Activated T-cell treated with anti-CD3 and anti-CD28 coated beads for 24 hours (primary cell): ENCODE results near the gene ZMYND8.
"Not testable (repeated sequence)": the region's sequence is repeated elsewhere in the genome, so short reads cannot be mapped to it uniquely, and the experiment has no call there.

Source experiments
- DNase-seq: peaks from one replicate; pipeline ENCODE4 v3.0.0-alpha.2; 2020; ENCODE audit warnings: low read depth

ZMYND8 gene

GRCh38 chr20:47202733-47203667 lies 153.5 kb downstream of the ZMYND8 start:
- DNase-seq: no peak

GRCh38 chr20:47201074-47201730 lies 155.3 kb downstream of the ZMYND8 start:
- DNase-seq: no peak

GRCh38 chr20:47198996-47199552 lies 157.4 kb downstream of the ZMYND8 start:
- DNase-seq: no peak

GRCh38 chr20:47198254-47198671 lies 158.2 kb downstream of the ZMYND8 start:
- DNase-seq: peak; percentile 36

GRCh38 chr20:47196091-47197081 lies 160.1 kb downstream of the ZMYND8 start:
- DNase-seq: peak; percentile 65

- no peak for DNase-seq
These were observed 160.9 kb downstream of the ZMYND8 start for GRCh38 chr20:47195573-47195972.

- DNase-seq: no peak
These were observed 164.5 kb downstream of the ZMYND8 start for GRCh38 chr20:47191956-47192355.

GRCh38 chr20:47191074-47191673 lies 165.3 kb downstream of the ZMYND8 start:
- DNase-seq: no peak

- DNase-seq: no peak
These were observed 167.4 kb downstream of the ZMYND8 start for GRCh38 chr20:47189060-47189459.

- no peak for DNase-seq
These were observed 168.0 kb downstream of the ZMYND8 start for GRCh38 chr20:47188540-47188939.

- DNase-seq: no peak
These were observed 168.9 kb downstream of the ZMYND8 start for GRCh38 chr20:47187450-47188195.

- DNase-seq: no peak
These were observed 173.1 kb downstream of the ZMYND8 start for GRCh38 chr20:47183367-47183766.

GRCh38 chr20:47181056-47181862 lies 175.2 kb downstream of the ZMYND8 start:
- no peak for DNase-seq

GRCh38 chr20:47179267-47179666 lies 177.2 kb downstream of the ZMYND8 start:
- no peak for DNase-seq

GRCh38 chr20:47178851-47179250 lies 177.6 kb downstream of the ZMYND8 start:
- no peak for DNase-seq

GRCh38 chr20:47178277-47178676 lies 178.2 kb downstream of the ZMYND8 start:
- no peak for DNase-seq

- DNase-seq: not testable (repeated sequence)
These were observed 180.3 kb downstream of the ZMYND8 start for GRCh38 chr20:47176217-47176616.

GRCh38 chr20:47175493-47175892 lies 181.0 kb downstream of the ZMYND8 start:
- DNase-seq: no peak

GRCh38 chr20:47174456-47175243 lies 181.8 kb downstream of the ZMYND8 start:
- no peak for DNase-seq
